ENCODE results near the gene LRCH1.
"Not testable (repeated sequence)": the region's sequence is repeated elsewhere in the genome, so short reads cannot be mapped to it uniquely, and the experiment has no call there.

- not testable (repeated sequence) for TF ChIP-seq CTCF, POLR2A (IDR thresholded peaks at IDR 0.05)
These were observed 217.0 kb downstream of the LRCH1 start for GRCh38 chr13:46769925-46770324.
